ENCODE data around the gene ATPAF1.

ATPAF1 gene

GRCh38 chr1:46639547-46639946, 28.6 kb downstream of the ATPAF1 start:
- no peaks in the 10 kb centered on the region for H3K9me3 ChIP-seq (ENCODE audit: low read length)
- H3K79me2 ChIP-seq (ENCODE audit: insufficient read depth, low read length): no peaks in the 10 kb centered on the region
- no peaks in the 10 kb centered on the region; the same call in 1 of the 2 replicates for H3F3A ChIP-seq (ENCODE audit: insufficient read depth, low read length)
- no peaks in the 10 kb centered on the region for H3K27me3 ChIP-seq (ENCODE audit: insufficient read depth, low read length)
- no peak overlapping the region for H3K27ac ChIP-seq (ENCODE audit: low read depth, low read length, poor library complexity, severe bottlenecking)
- no peak overlapping the region for H3K4me2 ChIP-seq (ENCODE audit: low read length)
- H3K36me3 ChIP-seq (ENCODE audit: insufficient read depth, low read length): peaks cover 20% of the 10 kb centered on the region; the same call in 1 of the 2 replicates
- H4K20me1 ChIP-seq (ENCODE audit: insufficient read depth, low read length): no peaks in the 10 kb centered on the region
- H3K4me3 ChIP-seq (ENCODE audit: low read depth, low read length, poor library complexity, severe bottlenecking): no peak overlapping the region
- no peaks in the 10 kb centered on the region for H3K4me1 ChIP-seq (ENCODE audit: insufficient read depth, low read length, severe bottlenecking)
- no peak overlapping the region for H2AFZ ChIP-seq (ENCODE audit: low read length)
- no peak for TF ChIP-seq EZH2 (IDR thresholded peaks at IDR 0.05; ENCODE audit: borderline replicate concordance, low read length)
- no peaks in the 10 kb centered on the region for H3K9me2 ChIP-seq (ENCODE audit: low read depth, low read length)
- no peak overlapping the region for H3K9ac ChIP-seq (ENCODE audit: low read length)

- H2AFZ ChIP-seq (ENCODE audit: low read length): no peak overlapping the region
- TF ChIP-seq CTCF (IDR thresholded peaks at IDR 0.05; ENCODE audit: low read length) (no peak), EZH2 (IDR thresholded peaks at IDR 0.05; ENCODE audit: borderline replicate concordance, low read length) (no peak)
- no peak overlapping the region for H3K4me2 ChIP-seq (ENCODE audit: low read length)
- no peaks in the 10 kb centered on the region for H3K9me2 ChIP-seq (ENCODE audit: low read depth, low read length)
- no peaks in the 10 kb centered on the region for H3K27me3 ChIP-seq (ENCODE audit: insufficient read depth, low read length)
- no peaks in the 10 kb centered on the region for H4K20me1 ChIP-seq (ENCODE audit: insufficient read depth, low read length)
- no peak overlapping the region for H3K27ac ChIP-seq (ENCODE audit: low read depth, low read length, poor library complexity, severe bottlenecking)
- no peaks in the 10 kb centered on the region; the same call in 1 of the 2 replicates for H3F3A ChIP-seq (ENCODE audit: insufficient read depth, low read length)
- H3K4me3 ChIP-seq (ENCODE audit: low read depth, low read length, poor library complexity, severe bottlenecking): no peak overlapping the region
- no peaks in the 10 kb centered on the region for H3K79me2 ChIP-seq (ENCODE audit: insufficient read depth, low read length)
- H3K9me3 ChIP-seq (ENCODE audit: low read length): no peaks in the 10 kb centered on the region
- H3K36me3 ChIP-seq (ENCODE audit: insufficient read depth, low read length): peaks cover 24% of the 10 kb centered on the region; the same call in 1 of the 2 replicates
- no peaks in the 10 kb centered on the region for H3K4me1 ChIP-seq (ENCODE audit: insufficient read depth, low read length, severe bottlenecking)
- H3K9ac ChIP-seq (ENCODE audit: low read length): no peak overlapping the region
Measured at GRCh38 chr1:46638921-46639320, 29.2 kb downstream of the ATPAF1 start.

GRCh38 chr1:46637444-46638083, 30.6 kb downstream of the ATPAF1 start:
- H4K20me1 ChIP-seq (ENCODE audit: insufficient read depth, low read length): no peaks in the 10 kb centered on the region
- no peaks in the 10 kb centered on the region for H3K9me2 ChIP-seq (ENCODE audit: low read depth, low read length)
- no peaks in the 10 kb centered on the region for H3K9me3 ChIP-seq (ENCODE audit: low read length)
- peaks cover 24% of the 10 kb centered on the region; the same call in 1 of the 2 replicates for H3K36me3 ChIP-seq (ENCODE audit: insufficient read depth, low read length)
- H3K4me2 ChIP-seq (ENCODE audit: low read length): no peak overlapping the region
- no peaks in the 10 kb centered on the region for H3K79me2 ChIP-seq (ENCODE audit: insufficient read depth, low read length)
- H2AFZ ChIP-seq (ENCODE audit: low read length): no peak overlapping the region
- no peaks in the 10 kb centered on the region; the same call in 1 of the 2 replicates for H3F3A ChIP-seq (ENCODE audit: insufficient read depth, low read length)
- TF ChIP-seq CTCF (IDR thresholded peaks at IDR 0.05; ENCODE audit: low read length): no peak
- no peak for TF ChIP-seq EZH2 (IDR thresholded peaks at IDR 0.05; ENCODE audit: borderline replicate concordance, low read length)
- H3K4me3 ChIP-seq (ENCODE audit: low read depth, low read length, poor library complexity, severe bottlenecking): no peak overlapping the region
- no peak overlapping the region for H3K9ac ChIP-seq (ENCODE audit: low read length)
- H3K4me1 ChIP-seq (ENCODE audit: insufficient read depth, low read length, severe bottlenecking): no peaks in the 10 kb centered on the region
- H3K27me3 ChIP-seq (ENCODE audit: insufficient read depth, low read length): no peaks in the 10 kb centered on the region
- H3K27ac ChIP-seq (ENCODE audit: low read depth, low read length, poor library complexity, severe bottlenecking): no peak overlapping the region

- TF ChIP-seq EZH2 (IDR thresholded peaks at IDR 0.05; ENCODE audit: borderline replicate concordance, low read length) (no peak), CTCF (IDR thresholded peaks at IDR 0.05; ENCODE audit: low read length) (no peak)
- Histone ChIP-seq H3K36me3 (ENCODE audit: insufficient read depth, low read length) (peaks cover 31% of the 10 kb centered on the region), H3K9me3 (ENCODE audit: low read length) (no peaks in the 10 kb centered on the region), H3K9ac (ENCODE audit: low read length) (no peak overlapping the region), H3K4me3 (ENCODE audit: low read depth, low read length, poor library complexity, severe bottlenecking) (no peak overlapping the region), H3K4me2 (ENCODE audit: low read length) (no peak overlapping the region), H2AFZ (ENCODE audit: low read length) (no peak overlapping the region), H3F3A (ENCODE audit: insufficient read depth, low read length) (no peaks in the 10 kb centered on the region; the same call in 1 of the 2 replicates), H3K27me3 (ENCODE audit: insufficient read depth, low read length) (no peaks in the 10 kb centered on the region), H3K9me2 (ENCODE audit: low read depth, low read length) (no peaks in the 10 kb centered on the region), H3K79me2 (ENCODE audit: insufficient read depth, low read length) (no peaks in the 10 kb centered on the region), H4K20me1 (ENCODE audit: insufficient read depth, low read length) (no peaks in the 10 kb centered on the region), H3K4me1 (ENCODE audit: insufficient read depth, low read length, severe bottlenecking) (no peaks in the 10 kb centered on the region), H3K27ac (ENCODE audit: low read depth, low read length, poor library complexity, severe bottlenecking) (no peak overlapping the region)
Measured at GRCh38 chr1:46635205-46635604, 33.0 kb downstream of the ATPAF1 start.
